ENCODE results near the gene SERTAD3. TPM values are rescaled to one million over a fixed set of nuclear protein-coding genes. Genes with fewer than 3 reads are reported as not detected.

SERTAD3 gene
- total RNA-seq, 4 donors from 2014 or later: 13.7 to 17.5 (median 15.5) TPM

DNA sequence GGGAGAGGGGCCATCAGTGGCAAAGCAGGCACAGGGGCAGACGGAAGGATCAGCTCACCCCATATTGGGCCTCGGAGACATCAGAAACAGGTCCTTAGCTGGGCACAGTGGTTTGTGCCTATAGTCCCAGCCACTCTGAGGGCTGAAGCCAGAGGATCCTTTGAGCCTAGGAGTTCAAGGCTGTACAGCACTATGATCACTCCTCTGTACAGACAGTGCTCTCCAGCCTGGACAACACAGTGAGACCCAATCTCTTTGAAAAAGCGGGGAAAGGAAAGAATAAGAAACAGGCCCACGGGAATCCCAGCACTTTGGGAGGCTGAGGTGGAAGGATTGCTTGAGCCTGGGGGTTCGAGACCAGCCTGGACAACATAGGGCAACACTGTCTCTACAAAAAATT, 24.4 kb downstream of the SERTAD3 start:
- TF ChIP-seq, protein P1, sequence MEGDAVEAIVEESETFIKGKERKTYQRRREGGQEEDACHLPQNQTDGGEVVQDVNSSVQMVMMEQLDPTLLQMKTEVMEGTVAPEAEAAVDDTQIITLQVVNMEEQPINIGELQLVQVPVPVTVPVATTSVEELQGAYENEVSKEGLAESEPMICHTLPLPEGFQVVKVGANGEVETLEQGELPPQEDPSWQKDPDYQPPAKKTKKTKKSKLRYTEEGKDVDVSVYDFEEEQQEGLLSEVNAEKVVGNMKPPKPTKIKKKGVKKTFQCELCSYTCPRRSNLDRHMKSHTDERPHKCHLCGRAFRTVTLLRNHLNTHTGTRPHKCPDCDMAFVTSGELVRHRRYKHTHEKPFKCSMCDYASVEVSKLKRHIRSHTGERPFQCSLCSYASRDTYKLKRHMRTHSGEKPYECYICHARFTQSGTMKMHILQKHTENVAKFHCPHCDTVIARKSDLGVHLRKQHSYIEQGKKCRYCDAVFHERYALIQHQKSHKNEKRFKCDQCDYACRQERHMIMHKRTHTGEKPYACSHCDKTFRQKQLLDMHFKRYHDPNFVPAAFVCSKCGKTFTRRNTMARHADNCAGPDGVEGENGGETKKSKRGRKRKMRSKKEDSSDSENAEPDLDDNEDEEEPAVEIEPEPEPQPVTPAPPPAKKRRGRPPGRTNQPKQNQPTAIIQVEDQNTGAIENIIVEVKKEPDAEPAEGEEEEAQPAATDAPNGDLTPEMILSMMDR (IDR thresholded peaks at IDR 0.05; ENCODE audit: low read depth): no peak

- TF ChIP-seq, protein P1 (IDR thresholded peaks at IDR 0.05; ENCODE audit: low read depth): no peak
Measured at GRCh38 chr19:40419066-40419612, 25.0 kb downstream of the SERTAD3 start.

DNA sequence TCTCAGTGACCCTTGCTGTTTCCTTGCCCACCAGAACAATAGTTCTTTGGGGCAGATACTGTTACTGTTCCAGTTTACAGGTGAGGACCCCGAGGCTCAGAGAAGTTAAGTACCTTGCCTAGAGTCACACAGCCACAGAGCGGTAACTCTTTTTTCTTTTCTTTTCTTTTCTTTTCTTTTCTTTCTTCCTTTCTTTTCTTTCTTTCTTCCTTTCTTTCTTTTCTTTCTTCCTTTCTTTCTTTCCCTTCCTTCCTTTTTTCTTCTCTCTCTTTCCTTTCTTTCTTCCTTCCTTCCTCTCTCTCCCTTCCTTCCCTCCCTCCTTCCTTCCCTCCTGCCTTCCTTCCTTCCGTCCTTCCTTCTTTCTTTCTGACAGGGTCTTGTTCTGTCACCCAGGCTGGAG, 26.1 kb downstream of the SERTAD3 start:
- TF ChIP-seq, protein P1 (IDR thresholded peaks at IDR 0.05; ENCODE audit: low read depth): no peak

- TF ChIP-seq, protein P1 (IDR thresholded peaks at IDR 0.05; ENCODE audit: low read depth): no peak
Measured at GRCh38 chr19:40417643-40417981, 26.5 kb downstream of the SERTAD3 start.

GRCh38 chr19:40416918-40417642, 27.1 kb downstream of the SERTAD3 start:
- TF ChIP-seq, protein P1 (IDR thresholded peaks at IDR 0.05; ENCODE audit: low read depth): no peak

- TF ChIP-seq, protein P1 (IDR thresholded peaks at IDR 0.05; ENCODE audit: low read depth): no peak
Measured at GRCh38 chr19:40415768-40416167, 28.4 kb downstream of the SERTAD3 start.

DNA sequence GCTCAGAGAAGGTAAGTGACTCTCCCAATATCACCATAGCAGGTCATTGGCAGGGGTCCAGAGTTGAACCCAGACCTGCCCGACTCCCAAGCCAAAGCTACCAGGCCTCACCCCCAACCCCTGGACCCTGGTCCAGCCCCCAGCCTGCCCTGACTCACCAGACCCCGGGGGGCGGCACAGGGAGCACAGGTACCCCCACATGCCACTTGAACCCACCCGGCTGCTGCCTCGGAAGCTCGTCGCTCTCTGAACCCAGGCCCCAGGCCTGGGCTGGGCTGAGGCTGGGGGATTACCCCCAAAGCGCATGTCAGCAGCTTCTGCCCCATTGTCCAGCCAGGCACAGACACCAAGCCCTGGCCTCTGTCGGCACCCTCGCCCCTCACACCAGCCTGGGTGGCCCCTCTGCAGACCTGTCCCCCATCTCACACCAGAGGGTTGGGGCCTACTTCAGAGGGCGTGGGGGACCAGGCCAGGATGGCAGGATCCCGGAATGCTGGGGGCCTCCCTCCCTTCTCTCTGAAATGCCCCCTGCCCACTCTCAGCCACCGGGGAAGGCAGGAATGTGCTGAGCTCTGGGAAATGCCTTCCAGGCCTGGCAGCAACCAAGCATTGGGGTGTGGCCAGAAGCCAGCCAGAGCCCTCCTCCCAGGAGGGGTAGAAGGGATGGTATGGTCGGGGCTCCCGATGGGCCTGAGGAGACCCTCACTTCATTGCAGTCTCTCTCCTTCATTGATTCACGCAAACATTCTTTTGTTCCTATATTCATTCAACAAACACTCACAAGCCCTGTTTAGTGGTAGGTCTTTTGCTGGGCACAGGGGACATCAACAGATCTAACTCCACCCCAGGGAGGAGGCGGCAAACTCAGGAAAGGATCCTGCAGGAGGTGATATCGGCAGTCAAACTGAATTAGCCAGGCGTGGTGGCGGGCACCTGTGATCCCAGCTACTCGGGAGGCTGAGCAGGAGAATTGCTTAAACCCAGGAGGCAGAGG, 29.3 kb downstream of the SERTAD3 start:
- TF ChIP-seq, protein P1 (IDR thresholded peaks at IDR 0.05; ENCODE audit: low read depth): no peak
